ENCODE data around the gene RPL10A.

Gene RPL10A

GRCh38 chr6:35449287-35449881 lies 18.8 kb upstream of the RPL10A start:
- DNase-seq = peak; percentile 67

DNA sequence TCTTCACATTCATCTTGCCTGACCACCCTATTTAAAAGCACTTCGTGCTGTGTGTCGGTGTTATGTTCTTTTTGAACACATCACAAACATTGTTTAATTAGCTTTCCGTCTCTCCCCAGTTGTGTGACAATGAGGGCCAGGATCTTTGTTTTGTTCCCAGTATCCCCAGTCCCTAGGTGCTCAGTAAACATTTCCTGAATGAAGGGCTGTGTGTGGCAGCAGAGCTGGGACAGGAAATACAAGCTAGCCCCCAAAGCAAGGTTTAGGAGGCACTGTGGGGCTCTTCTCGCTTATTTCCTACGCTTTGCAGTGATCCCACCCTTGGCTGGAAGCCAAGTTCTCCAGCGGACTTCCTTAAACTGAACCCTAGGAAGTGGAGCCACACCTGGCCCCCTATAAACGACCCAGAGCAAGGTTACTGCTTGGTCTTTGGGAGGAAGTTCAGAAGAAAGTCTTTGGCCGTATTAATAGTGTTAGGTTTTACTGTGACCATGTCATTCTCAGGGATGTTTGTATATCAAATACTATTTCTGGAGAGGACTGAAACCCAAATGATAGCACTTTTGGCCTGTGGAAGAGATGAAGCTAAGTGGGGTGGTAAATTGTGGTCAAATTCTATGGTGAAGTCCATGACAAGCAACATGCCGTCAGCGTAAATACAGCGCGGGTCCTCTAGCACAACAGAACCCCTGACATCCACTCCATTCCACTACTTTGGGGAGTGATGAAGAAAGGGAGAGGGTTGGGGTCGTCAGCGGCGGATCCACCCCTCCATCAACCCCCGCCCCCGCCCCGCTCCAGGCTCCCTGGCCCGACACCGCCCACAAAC lies 16.6 kb upstream of the RPL10A start:
- DNase-seq = no peak

DNA sequence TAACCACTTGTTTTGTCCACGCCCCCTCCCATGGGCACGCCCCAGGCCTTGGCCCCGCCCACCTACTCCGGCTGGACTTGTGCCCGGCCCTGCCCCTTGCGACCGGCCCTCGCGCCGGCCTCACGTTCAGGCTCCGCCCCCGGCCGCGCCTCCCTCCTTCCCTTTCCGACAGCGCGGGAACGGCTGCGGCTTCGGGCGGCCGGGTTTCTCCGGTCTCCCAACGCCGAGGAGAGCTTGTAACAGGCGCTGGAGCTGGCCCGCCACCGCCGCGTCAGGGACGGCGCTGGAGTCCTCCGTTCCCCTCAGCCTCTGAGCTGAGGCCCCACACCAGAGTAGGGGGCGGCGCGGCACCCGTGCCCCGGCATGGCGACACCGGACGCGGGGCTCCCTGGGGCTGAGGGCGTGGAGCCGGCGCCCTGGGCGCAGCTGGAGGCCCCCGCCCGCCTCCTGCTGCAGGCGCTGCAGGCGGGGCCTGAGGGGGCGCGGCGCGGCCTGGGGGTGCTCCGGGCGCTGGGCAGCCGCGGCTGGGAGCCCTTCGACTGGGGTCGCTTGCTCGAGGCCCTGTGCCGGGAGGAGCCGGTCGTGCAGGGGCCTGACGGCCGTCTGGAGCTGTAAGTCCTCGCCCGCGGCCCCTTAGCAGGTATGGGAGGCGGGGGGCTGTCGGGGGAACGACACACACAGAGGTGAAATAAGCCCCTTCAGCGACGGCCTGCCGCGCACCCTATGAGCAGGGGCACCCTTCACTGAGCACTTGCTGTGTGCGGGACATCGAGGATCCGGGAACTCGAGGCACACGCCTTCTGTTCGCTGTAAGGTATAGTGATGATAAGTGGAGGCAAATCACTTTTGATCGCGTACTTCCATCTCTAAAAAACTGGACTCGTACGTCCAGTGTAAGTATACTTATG lies 15.8 kb upstream of the RPL10A start, which contains the start of gene FANCE:
TSS of gene FANCE (plus strand) at position 156 of the 908 bp plus-strand sequence. CDS start at position 364, 208 bp downstream.
- DNase-seq = peak; percentile 90

DNA sequence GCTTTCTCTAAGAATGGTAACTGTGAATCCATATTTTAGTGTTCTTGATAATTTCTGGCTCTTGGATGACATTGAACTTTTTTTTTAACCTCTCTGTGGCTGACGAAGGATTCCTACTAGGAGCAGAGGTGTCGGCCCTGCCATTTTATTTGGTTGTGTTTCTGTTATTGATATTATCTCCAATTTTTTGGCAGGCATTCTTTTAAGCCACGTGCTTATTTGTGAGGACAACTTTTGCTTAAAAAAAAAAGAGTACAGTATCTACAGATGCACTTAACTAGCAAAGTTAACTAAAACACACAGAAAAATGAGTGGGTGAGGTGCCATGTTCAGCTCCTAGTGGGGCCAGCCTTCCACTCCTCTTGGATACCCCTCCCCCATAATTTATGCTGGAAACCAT lies 15.0 kb upstream of the RPL10A start:
- no peak for DNase-seq

DNA sequence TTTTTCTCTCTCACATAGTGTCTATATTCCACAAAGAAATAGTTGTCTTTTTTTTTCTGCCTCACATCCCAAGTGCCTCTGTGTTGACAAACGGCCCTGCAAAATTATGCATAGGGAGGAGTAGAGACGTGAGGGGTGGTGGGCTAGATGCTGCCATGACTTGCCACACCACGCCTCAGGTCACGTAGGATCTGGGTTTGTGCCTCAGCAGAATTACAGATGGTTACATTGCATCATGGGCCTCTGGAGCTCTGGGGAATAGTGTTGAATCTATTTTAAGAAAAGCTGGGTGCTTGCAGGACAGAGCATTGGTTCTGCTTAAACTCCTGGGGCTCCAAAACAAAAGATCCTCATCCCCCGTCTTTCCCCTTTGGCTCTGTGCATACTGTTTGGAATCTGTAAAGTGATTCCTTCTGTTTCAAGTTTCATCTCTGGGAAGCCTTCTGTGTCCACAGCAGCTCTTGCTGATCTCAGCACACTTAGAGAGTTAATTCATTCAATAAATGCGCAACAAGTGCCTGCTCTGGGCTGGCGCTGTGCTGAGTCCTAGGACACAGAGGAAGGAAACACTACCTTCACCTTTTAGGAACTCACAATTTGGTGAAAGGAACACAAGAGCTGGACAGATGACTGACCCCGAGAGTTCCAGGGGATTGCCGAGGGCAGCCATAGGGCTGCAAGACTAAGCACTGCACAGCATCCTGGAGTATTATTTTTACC lies 13.7 kb upstream of the RPL10A start:
- no peak for DNase-seq

- no peak for DNase-seq
Measured at GRCh38 chr6:35457907-35458306, 10.3 kb upstream of the RPL10A start.

DNA sequence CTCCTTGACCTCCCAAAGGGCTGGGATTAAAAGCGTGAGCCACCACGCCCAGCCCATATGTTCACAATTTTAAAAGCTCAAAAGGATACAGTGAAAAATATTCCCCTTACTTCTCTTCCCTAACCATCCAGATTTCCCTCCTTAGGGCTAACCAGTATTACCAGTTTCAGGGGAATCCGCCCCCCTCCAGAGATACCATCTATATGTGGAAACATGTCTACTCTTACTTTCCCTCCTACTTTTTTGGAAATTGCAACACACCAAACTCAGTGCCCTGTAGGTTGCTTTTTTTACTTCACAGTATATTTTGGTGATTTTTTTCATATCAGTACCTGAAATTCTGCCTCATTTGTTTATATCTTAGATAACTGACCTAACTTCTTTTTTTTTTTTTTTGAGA lies 6.9 kb upstream of the RPL10A start:
- no peak for DNase-seq

DNA sequence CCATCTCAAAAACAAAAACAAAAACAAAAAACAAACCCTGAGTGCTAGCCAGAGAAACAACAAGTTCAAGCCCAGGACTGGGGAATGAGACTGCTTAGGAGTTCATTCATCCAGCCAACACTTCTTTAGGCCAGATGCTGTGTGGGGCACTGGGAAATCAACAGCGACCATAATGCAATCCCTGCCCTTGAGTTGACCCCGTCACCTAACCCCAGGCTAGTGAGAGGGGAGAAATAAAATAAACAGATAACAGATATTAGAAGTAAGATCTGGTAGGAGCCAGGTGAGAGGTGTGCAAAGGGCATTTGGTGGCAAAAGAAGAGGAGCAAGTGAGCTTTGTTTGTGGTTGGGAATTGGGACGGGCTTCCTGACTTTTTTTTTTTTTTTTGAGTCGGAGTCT lies 4.9 kb upstream of the RPL10A start:
- no peak for DNase-seq

DNA sequence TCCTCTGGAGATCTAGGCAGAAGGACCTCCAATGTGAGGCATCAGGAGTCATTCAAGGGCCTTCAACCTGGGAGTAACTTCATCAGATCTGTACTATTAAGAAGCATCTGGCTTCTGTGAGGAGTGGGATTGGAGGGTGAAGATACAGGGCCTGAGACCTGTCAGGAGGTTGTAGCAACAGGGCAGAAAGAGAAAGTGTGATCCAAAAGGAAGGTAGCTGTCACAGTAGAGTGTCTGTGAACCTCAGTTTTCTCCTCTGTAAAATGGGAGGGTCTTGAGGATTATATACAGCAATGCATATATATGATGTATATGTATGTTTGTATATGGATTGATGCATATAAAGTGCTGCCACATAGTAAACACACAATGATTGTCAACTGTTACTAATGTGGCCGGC lies 2.6 kb upstream of the RPL10A start:
- DNase-seq = no peak

DNA sequence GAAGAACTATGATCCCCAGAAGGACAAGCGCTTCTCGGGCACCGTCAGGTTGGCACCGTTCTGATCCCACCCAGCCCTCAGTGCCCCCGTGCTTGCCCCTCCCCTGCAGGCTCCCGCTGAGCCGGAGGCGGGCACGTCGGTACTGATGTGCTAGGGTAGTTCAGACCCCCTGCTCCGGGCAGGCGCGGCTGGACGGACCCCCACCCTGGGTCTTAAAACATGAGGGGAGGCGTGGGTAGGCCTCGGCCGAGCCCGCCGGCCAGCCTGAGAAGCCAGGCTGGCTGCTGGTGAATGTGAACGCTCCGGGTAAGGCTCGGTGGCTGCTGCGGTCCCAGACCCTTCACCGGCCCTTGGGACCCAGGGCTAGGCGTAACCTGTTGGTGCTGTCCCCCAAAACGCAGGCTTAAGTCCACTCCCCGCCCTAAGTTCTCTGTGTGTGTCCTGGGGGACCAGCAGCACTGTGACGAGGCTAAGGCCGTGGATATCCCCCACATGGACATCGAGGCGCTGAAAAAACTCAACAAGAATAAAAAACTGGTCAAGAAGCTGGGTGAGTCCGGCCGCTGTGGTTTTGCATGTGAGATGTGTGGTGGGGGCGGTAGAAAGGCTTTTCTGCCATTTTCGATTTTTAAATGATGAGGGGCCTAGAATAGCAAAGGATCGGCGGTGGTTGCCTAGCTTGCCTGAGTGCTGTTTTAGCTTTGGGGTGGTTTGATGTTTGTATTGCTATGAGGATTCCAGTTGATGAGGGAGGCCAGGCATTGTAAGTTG lies 964 bp downstream of the RPL10A start:
- DNase-seq = no peak

DNA sequence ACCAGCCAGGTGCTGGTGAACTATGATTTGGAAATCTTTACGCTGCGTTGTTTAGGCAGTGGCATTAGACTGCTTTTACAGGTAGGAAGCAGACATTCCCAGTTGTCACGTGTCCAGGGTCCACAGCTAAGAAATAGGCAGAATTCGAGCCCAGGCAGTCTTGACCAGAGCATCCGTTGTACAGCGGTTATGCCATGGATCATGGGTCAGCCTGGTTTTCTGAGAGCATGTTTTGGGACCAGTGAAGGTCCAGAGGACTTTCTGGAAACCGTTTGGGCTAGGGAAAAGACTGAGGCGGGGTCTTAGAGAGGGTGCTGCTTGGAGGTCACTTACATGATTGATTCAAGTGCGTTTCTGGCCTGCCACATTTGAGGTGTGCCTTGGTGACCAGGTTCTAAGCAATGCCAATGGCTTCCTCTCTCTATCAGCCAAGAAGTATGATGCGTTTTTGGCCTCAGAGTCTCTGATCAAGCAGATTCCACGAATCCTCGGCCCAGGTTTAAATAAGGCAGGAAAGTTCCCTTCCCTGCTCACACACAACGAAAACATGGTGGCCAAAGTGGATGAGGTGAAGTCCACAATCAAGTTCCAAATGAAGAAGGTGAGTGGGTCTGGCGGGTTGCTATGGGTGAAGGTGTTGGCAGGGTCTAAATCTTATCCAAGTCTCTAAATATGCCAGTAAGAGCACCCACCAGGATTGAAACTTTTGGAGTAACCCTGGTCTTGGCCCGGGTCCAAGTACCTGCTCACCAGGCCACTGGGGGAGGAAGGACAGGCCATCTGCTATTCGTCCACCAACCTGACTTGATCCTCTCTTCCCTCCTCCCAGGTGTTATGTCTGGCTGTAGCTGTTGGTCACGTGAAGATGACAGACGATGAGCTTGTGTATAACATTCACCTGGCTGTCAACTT lies 1.8 kb downstream of the RPL10A start:
- DNase-seq = no peak

- DNase-seq = no peak
Measured at GRCh38 chr6:35470663-35471120, 2.5 kb downstream of the RPL10A start.

DNA sequence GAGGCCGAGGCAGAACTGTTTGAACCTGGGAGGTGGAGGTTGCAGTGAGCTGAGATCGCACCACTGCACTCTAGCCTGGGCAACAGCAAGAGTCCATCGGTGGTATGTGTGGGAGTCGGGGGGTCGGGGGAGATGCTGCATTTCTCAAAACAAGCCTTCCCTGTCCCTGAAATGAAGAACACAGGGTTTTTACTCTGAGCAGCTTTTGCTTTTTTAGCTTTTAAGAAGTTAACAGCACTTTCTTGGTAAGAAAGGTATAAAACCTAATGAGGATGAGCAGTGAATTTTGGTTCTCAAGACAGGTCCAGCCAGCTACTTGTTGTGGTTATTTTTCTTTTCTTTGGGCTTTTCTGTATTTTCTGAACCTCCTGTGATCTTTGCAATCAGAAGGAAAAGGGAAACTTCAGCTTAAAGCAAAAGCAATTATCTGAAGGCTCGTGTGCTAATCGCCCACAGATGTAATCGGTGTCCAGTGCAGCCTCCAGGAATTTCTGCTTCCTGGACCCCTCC lies 3.7 kb downstream of the RPL10A start:
- no peak for DNase-seq

- DNase-seq = no peak
Measured at GRCh38 chr6:35473075-35473849, 5.1 kb downstream of the RPL10A start.

- no peak for DNase-seq
Measured at GRCh38 chr6:35473850-35474130, 5.6 kb downstream of the RPL10A start.

DNA sequence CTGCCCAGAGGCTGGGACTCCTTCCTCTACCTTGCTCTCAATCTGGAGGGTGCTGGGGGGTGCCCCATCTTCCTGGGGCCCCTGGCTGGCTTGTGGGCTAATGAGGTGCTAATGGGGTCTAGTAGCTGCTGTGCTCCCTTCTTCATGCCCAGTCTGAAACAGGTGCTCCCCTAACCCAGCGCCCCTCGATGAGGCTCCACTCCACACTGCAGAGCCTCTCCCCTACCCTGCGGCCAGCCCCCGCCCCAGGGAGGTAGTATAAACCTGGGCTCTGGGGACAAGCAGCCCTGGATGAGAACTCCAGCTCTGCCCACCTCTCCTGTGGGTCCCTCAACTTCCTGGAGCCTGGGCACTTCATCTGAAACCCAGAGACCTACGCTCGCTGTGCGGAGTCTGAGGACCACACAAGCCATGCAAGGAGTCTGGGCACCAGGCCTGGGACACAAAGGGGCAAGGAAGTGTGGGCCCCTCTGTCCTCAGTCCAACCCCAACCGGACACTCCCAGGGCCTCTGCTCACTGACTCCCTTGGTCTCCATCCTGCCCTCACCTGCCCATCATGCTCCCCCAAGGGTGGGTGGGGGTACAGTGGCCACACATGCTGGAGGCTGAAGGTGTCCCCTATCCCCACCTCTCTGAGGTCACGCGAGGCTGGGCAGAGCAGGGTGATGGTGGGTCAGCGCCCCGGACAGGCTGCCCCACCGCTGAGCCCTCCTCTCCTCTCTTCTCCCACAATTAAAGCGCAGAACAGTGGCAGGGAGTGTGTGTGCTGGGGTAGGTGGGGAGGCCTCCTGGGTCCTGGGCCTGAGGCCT lies 6.1 kb downstream of the RPL10A start:
- no peak for DNase-seq

- DNase-seq = no peak
Measured at GRCh38 chr6:35474942-35475570, 6.9 kb downstream of the RPL10A start.

DNA sequence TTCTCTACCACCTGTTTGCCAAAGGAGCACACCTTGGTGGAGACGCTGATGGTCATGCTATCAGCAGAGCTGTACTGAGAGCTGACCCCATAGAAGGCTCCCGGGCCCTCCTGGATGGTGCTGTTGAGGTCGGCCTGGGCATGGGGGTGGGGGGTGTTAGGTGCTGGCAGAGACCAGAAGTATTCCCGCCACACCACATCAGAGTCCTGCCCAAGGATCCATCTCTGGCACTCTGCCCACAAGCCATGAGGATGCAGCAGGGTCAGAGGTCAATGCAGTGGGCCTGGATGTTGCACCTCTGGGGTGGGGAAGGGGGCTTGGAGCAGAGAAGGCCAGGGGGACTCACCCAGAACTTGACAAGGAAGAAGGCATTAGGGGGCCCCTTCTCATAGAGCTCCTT lies 7.4 kb downstream of the RPL10A start:
- no peak for DNase-seq

DNA sequence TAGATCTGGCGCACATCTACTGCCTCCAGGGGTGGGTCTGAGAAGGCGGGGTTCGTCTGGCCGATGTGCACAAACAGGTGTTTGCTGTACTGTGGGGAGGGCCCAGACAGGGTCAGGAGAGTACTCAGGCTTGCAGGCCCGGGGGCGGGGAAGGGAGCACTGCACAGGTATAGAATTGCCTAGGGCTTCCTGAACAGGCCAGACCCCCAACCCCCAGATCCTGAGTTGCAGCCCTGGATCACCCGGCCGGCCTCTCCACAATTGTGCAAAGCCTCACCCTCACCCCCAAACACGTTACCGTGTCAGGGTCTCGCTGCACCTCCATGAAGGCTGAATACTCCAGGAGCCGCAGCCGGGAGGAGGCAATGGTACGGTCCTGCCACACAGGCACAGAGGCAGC lies 7.8 kb downstream of the RPL10A start:
- no peak for DNase-seq
